Colonic mucosa (tissue), 4 donors: ENCODE data around the gene NUDT8. TPM values are rescaled to one million over a fixed set of nuclear protein-coding genes. Genes with fewer than 3 reads are reported as not detected.

Experiments
- DNase-seq: peaks from one replicate; pipeline ENCODE4 v3.0.0-alpha.2; 2020
- H3K27ac ChIP-seq: fragments of 200-600 bp; one replicate; pipeline ENCODE4 v1.8.0; 2021
- H3K27me3 ChIP-seq: fragments of 200-600 bp; one replicate; pipeline ENCODE4 v1.8.0; 2021
- H3K36me3 ChIP-seq: fragments of 200-600 bp; one replicate; pipeline ENCODE4 v1.8.0; 2021
- H3K4me1 ChIP-seq: fragments of 200-600 bp; one replicate; pipeline ENCODE4 v1.8.0; 2021; ENCODE audit warnings: mild to moderate bottlenecking
- H3K4me3 ChIP-seq: fragments of 200-600 bp; one replicate; pipeline ENCODE4 v1.8.0; 2021
- H3K9ac ChIP-seq, 2 donors: one replicate each; pipeline ENCODE4 v1.7.0; 2013; ENCODE audit warnings: control low read depth in 2 of 2, low read depth in 2 of 2, low read length in 2 of 2
- H3K9me3 ChIP-seq: fragments of 200-600 bp; one replicate; pipeline ENCODE4 v1.8.0; 2021
- CTCF ChIP-seq: fragments of 200-600 bp; IDR thresholded peaks from one replicate; pipeline ENCODE4 v1.8.0; 2022; ENCODE audit warnings: antibody characterized with exemption, mild to moderate bottlenecking
- intact Hi-C: fragments of 100-400 bp; cut with DNase I; formaldehyde crosslinking; loops from one replicate; pipeline ENCODE4 v1.14.1; 2022
- total RNA-seq, 2 donors: library from RNA; stranded (reverse); fragmentation: NEBNext Ultra II Directional in 1 of 2; extraction: Animal tissue kit (Norgen Biotek cat#: 25700) in 1 of 2; gene quantifications; one replicate each; pipeline ENCODE4 v1.2.1, GENCODE V29; 2021
- donor health status: healthy.
- donor health status: DM: no; HTN: no; CAD: no.
- donor health status: DM: no; HTN: no; CAD: no.

NUDT8 gene
- total RNA-seq, 2 donors from 2014 or later = 35.1 to 52.5 TPM

GRCh38 chr11:67610302-67610868 lies 19.4 kb downstream of the NUDT8 start:
- peaks cover 17% of the 10 kb centered on the region for H3K36me3 ChIP-seq

GRCh38 chr11:67609316-67609715 lies 20.4 kb downstream of the NUDT8 start:
- Histone ChIP-seq H3K9ac (no peak overlapping the region), H3K27me3 (no peaks in the 10 kb centered on the region), H3K27ac (no peak overlapping the region), H3K36me3 (peaks cover 17% of the 10 kb centered on the region), H3K4me3 (no peak overlapping the region), H3K4me1 (peaks cover 11% of the 10 kb centered on the region), H3K9me3 (no peaks in the 10 kb centered on the region)
- intact Hi-C loops = no loop called here
- no peak for DNase-seq
- no peak for TF ChIP-seq CTCF

More at GRCh38 chr11:67610302-67610868, 19.4 kb downstream of the NUDT8 start:
- Histone ChIP-seq H3K4me3 (no peak overlapping the region), H3K27ac (no peak overlapping the region), H3K4me1 (peaks cover 11% of the 10 kb centered on the region), H3K27me3 (no peaks in the 10 kb centered on the region), H3K9me3 (no peaks in the 10 kb centered on the region), H3K9ac (no peak overlapping the region)
- DNase-seq = no peak
- TF ChIP-seq CTCF = no peak
- intact Hi-C loops = no loop called here

- no peak for TF ChIP-seq CTCF
- H3K9ac ChIP-seq = peak overlapping the region in 1 of 2 donors; percentile 19
- no peak for DNase-seq
- no peaks in the 10 kb centered on the region for H3K9me3 ChIP-seq
- peaks cover 17% of the 10 kb centered on the region for H3K36me3 ChIP-seq
- intact Hi-C loops = no loop called here
- peaks cover 11% of the 10 kb centered on the region for H3K4me1 ChIP-seq
- H3K27me3 ChIP-seq = no peaks in the 10 kb centered on the region
- H3K27ac ChIP-seq = no peak overlapping the region
- H3K4me3 ChIP-seq = no peak overlapping the region
Observed at GRCh38 chr11:67608486-67608885, 21.3 kb downstream of the NUDT8 start.

GRCh38 chr11:67607507-67607906 lies 22.2 kb downstream of the NUDT8 start:
- peak overlapping the region; percentile 52 for H3K27ac ChIP-seq
- H3K4me3 ChIP-seq = peak overlapping the region; percentile 100
- H3K9me3 ChIP-seq = no peaks in the 10 kb centered on the region
- H3K4me1 ChIP-seq = peaks cover 11% of the 10 kb centered on the region
- H3K9ac ChIP-seq = peak overlapping the region; percentile 73 to 97
- DNase-seq = no peak
- TF ChIP-seq CTCF = no peak
- intact Hi-C loops = no loop called here
- peaks cover 17% of the 10 kb centered on the region for H3K36me3 ChIP-seq
- no peaks in the 10 kb centered on the region for H3K27me3 ChIP-seq

- Histone ChIP-seq H3K27ac (peak within 1 kb of the TSS; percentile 52), H3K9me3 (no peaks in the 10 kb centered on the region), H3K27me3 (no peaks in the 10 kb centered on the region), H3K4me3 (peak within 1 kb of the TSS; percentile 100), H3K9ac (peak within 1 kb of the TSS; percentile 73 to 97), H3K4me1 (peaks cover 11% of the 10 kb centered on the region), H3K36me3 (peaks cover 17% of the 10 kb centered on the region)
- intact Hi-C loops = no loop called here
- peak; percentile 97 for DNase-seq
- peak; percentile 57 for TF ChIP-seq CTCF
Observed at GRCh38 chr11:67606492-67607295, 23.0 kb downstream of the NUDT8 start, which contains the start of gene NDUFV1. Gene NDUFV1 (plus strand): TSS chr11:67606936. CDS start chr11:67607005, 69 bp downstream.
